GM12878 (cell line): ENCODE results near the gene PHYHIPL. TPM values are rescaled to one million over a fixed set of nuclear protein-coding genes. Genes with fewer than 3 reads are reported as not detected.
A peak's percentile ranks its signal among the peaks of the same experiment; 100 is the strongest.

Experiments used
- ATAC-seq: fragments of 200-7000 bp; cut with Tn5 transposase; 3 replicates; pipeline ENCODE4 v1.9.1; 2020; ENCODE audit warnings: mild to moderate bottlenecking, moderate library complexity
- BruUV-seq: library from RNA; stranded (reverse); fragments of 400-500 nt; replicated peaks from 2 replicates; lab custom pipeline; 2021; lab: Mats Ljungman, UMichigan
- CTCF ChIA-PET: fragments of 300-600 bp; sonication (Branson Sonifier 250); formaldehyde crosslinking; extraction: SDS; loops from one replicate; lab custom pipeline; 2021; ENCODE audit warnings: inconsistent platforms; lab: Yijun Ruan, JAX
- POLR2A ChIA-PET: fragments of 350-600 bp; formaldehyde crosslinking; extraction: SDS; loops from one replicate; lab custom pipeline; 2021; ENCODE audit warnings: inconsistent platforms; lab: Charles Lee
- RAD21 ChIA-PET: fragments of 300-600 bp; sonication (Branson Sonifier 250); formaldehyde crosslinking; loops from one replicate; lab custom pipeline; 2023; ENCODE audit warnings: antibody characterized with exemption; ENCODE audit not compliant: unreplicated experiment; lab: Charles Lee
- SMC1A ChIA-PET: fragments of 300-600 bp; sonication (Branson Sonifier 250); formaldehyde crosslinking; loops from one replicate; lab custom pipeline; 2023; ENCODE audit not compliant: unreplicated experiment, uncharacterized antibody; lab: Charles Lee
- DNase-seq: peaks from one replicate; pipeline ENCODE4 v3.0.0-alpha.2; 2011; ENCODE audit warnings: low read depth, low spot score
- FAIRE-seq: peaks from 3 replicates; lab custom pipeline; 2011; peaks lifted over from hg19 to GRCh38; lab: Jason Lieb, UNC
- H2AFZ ChIP-seq: 2 replicates; pipeline ENCODE4 v1.6.0; 2011; ENCODE audit warnings: low read depth, low read length, control low read depth; ENCODE audit not compliant: control insufficient read depth
- H3K27ac ChIP-seq: 2 replicates; pipeline ENCODE4 v1.5.1; 2011; ENCODE audit warnings: control low read depth; ENCODE audit not compliant: control insufficient read depth, insufficient read depth
- H3K27me3 ChIP-seq, 2 experiments: replicated peaks in 1 of 2; 2 replicates each; pipeline versions ENCODE4 v1.6.0 to v1.6.1; 2011; ENCODE audit warnings: low read length in 1 of 2; ENCODE audit not compliant: control insufficient read depth in 2 of 2, insufficient read depth in 2 of 2
- H3K36me3 ChIP-seq, 2 experiments: 2 replicates each; pipeline ENCODE4 v1.5.1; 2011; ENCODE audit warnings: low read length in 1 of 2; ENCODE audit not compliant: control insufficient read depth in 2 of 2, insufficient read depth in 2 of 2
- H3K4me1 ChIP-seq: 2 replicates; pipeline ENCODE4 v1.6.1; 2011; ENCODE audit warnings: mild to moderate bottlenecking, low read length, moderate library complexity, mixed read lengths; ENCODE audit not compliant: control insufficient read depth, insufficient read depth
- H3K4me2 ChIP-seq: 2 replicates; pipeline ENCODE4 v1.6.0; 2011; ENCODE audit warnings: control low read depth; ENCODE audit not compliant: control insufficient read depth, insufficient read depth
- H3K4me3 ChIP-seq: fragments of 200-600 bp; sonication (generic); 2 replicates; pipeline ENCODE4 v1.5.1; 2016
- H3K79me2 ChIP-seq: 2 replicates; pipeline ENCODE4 v1.6.0; 2011; ENCODE audit warnings: low read length; ENCODE audit not compliant: control insufficient read depth, insufficient read depth
- H3K9ac ChIP-seq: 2 replicates; pipeline ENCODE4 v1.8.0; 2011; ENCODE audit warnings: low read length, control low read depth, mixed read lengths; ENCODE audit not compliant: control insufficient read depth, insufficient read depth
- H3K9me3 ChIP-seq: replicated peaks from 3 replicates; pipeline ENCODE4 v1.5.1; 2011; ENCODE audit warnings: mild to moderate bottlenecking, low read length; ENCODE audit not compliant: control insufficient read depth, insufficient read depth
- H4K20me1 ChIP-seq: 2 replicates; pipeline ENCODE4 v1.6.0; 2011; ENCODE audit not compliant: control insufficient read depth, insufficient read depth
- CUX1 ChIP-seq: IDR thresholded peaks from 2 replicates; pipeline ENCODE4 v1.6.1; 2012; ENCODE audit warnings: improper control_type of control experiment, low read depth, low read length; ENCODE audit not compliant: insufficient replicate concordance
- FOXM1 ChIP-seq: IDR thresholded peaks from 2 replicates; pipeline ENCODE4 v1.6.1; 2012; ENCODE audit warnings: low read depth, mild to moderate bottlenecking, inconsistent platforms, low read length, moderate library complexity
- KAT2A ChIP-seq: conservative IDR thresholded peaks from 2 replicates; pipeline ENCODE4 v1.6.1; 2011; ENCODE audit warnings: low read depth, low read length; ENCODE audit not compliant: control insufficient read depth
- WGBS: methylation state at CpG from one replicate; pipeline ENCODE4 v1.1.6; 2016; ENCODE audit warnings: low lambda C conversion rate; ENCODE audit not compliant: insufficient replicate concordance, insufficient coverage; ENCODE audit errors: missing lambda C conversion rate; 5-methylcytosine and 5-hydroxymethylcytosine counted together
- in situ Hi-C: fragments of 300-500 bp; cut with MboI; formaldehyde crosslinking; loops from 9 replicates; pipeline ENCODE4 v1.14.3; 2018; ENCODE audit warnings: mixed read lengths
- intact Hi-C: fragments of 100-400 bp; cut with micrococcal nuclease; formaldehyde crosslinking; loops from one replicate; pipeline ENCODE4 v1.14.2; 2022; ENCODE audit not compliant: unreplicated experiment
- polyA plus RNA-seq, 11 experiments: library from polyadenylated mRNA; depleted of rRNA in 4 of 11; unstranded in 6 of 11; stranded (reverse) in 5 of 11; fragments of >200 nt; fragmentation: Nextera tagmentation in 4 of 11; fragmentation: Illumina TruSeq in 1 of 11; extraction: Ambion mirVana in 4 of 11; extraction: Trizol in 1 of 11; gene quantifications; 1 replicate in 1 of 11; 2 replicates in 10 of 11; pipeline versions ENCODE4 v1.2.1 to v1.2.3, GENCODE V29; 2011 to 2016; ENCODE audit warnings: inconsistent platforms in 2 of 11, missing spikeins in 2 of 11, low read depth in 1 of 11
- total RNA-seq, 4 experiments: library from RNA; depleted of rRNA in 3 of 4; stranded (reverse); fragments of >200 nt in 3 of 4; fragmentation: Illumina TruSeq in 1 of 4; extraction: Trizol in 1 of 4; gene quantifications; 2 replicates each; pipeline versions ENCODE4 v1.2.1 to v1.2.3, GENCODE V29; 2013 to 2021
- TF ChIP-seq, protein P1 (sequence below): IDR thresholded peaks from 2 replicates; pipeline ENCODE4 v1.6.1; 2012; ENCODE audit warnings: mild to moderate bottlenecking, low read depth, low read length

Gene PHYHIPL
- total and polyA plus RNA-seq, 10 of the 15 experiments (the other 5 are each of a cell fraction or from before 2014, with no cell fraction given): 0.06 to 0.40 (median 0.18) TPM; not detected in 2

- TF ChIP-seq CUX1: no peak
- TF ChIP-seq KAT2A: no peak
Observed at GRCh38 chr10:59258890-59259289, 82.4 kb downstream of the PHYHIPL start (continued).

DNA sequence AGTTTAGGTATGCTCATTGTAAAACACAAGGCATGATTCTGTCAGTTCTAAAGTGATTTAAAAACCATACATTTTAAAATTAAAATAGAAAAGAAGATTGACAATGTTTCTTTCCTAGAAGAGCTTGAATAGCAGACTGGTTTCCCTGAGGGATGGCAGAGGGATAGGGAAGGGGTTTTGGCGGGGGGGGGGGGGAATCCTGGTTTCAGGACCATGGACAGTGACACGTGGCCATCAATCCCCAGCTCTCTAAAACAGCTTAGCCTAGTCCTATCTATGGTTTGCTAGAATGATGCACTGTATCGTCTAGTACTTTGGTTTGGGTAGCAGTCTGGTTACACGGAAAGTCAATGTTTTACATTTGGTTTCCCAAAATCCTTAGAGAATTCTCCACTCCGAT lies 88.7 kb downstream of the PHYHIPL start:
- Histone ChIP-seq H3K4me1 (no peaks in the 10 kb centered on the region), H3K36me3 (no peaks in the 10 kb centered on the region), H2AFZ (no peak overlapping the region), H4K20me1 (no peaks in the 10 kb centered on the region), H3K9ac (no peak overlapping the region), H3K9me3 (no peaks in the 10 kb centered on the region), H3K4me2 (no peak overlapping the region), H3K4me3 (no peak overlapping the region), H3K27me3 (no peaks in the 10 kb centered on the region), H3K27ac (no peak overlapping the region), H3K79me2 (no peaks in the 10 kb centered on the region)
- ChIA-PET RAD21 (no interaction called here), CTCF (interaction anchor here (1.2 kb wide), 1 partner anchor 25 kb away, joined by 4 read pairs; no protein-coding TSS in a partner anchor), SMC1A (interaction anchor here (1.1 kb wide), 1 partner anchor 11 kb away, joined by 3 read pairs; no protein-coding TSS in a partner anchor), POLR2A (no interaction called here)
- ATAC-seq (no peak), DNase-seq (no peak), FAIRE-seq (no peak)
- in situ Hi-C loops (no loop called here), intact Hi-C loops (no loop called here)
- TF ChIP-seq, protein P1, sequence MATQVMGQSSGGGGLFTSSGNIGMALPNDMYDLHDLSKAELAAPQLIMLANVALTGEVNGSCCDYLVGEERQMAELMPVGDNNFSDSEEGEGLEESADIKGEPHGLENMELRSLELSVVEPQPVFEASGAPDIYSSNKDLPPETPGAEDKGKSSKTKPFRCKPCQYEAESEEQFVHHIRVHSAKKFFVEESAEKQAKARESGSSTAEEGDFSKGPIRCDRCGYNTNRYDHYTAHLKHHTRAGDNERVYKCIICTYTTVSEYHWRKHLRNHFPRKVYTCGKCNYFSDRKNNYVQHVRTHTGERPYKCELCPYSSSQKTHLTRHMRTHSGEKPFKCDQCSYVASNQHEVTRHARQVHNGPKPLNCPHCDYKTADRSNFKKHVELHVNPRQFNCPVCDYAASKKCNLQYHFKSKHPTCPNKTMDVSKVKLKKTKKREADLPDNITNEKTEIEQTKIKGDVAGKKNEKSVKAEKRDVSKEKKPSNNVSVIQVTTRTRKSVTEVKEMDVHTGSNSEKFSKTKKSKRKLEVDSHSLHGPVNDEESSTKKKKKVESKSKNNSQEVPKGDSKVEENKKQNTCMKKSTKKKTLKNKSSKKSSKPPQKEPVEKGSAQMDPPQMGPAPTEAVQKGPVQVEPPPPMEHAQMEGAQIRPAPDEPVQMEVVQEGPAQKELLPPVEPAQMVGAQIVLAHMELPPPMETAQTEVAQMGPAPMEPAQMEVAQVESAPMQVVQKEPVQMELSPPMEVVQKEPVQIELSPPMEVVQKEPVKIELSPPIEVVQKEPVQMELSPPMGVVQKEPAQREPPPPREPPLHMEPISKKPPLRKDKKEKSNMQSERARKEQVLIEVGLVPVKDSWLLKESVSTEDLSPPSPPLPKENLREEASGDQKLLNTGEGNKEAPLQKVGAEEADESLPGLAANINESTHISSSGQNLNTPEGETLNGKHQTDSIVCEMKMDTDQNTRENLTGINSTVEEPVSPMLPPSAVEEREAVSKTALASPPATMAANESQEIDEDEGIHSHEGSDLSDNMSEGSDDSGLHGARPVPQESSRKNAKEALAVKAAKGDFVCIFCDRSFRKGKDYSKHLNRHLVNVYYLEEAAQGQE: peak; percentile 80
- TF ChIP-seq FOXM1: no peak
- WGBS: 16% methylated on average over 3 of the region's 5 CpGs
- no TSS peak for BruUV-seq
